Kidney epithelial cell (primary cell): ENCODE data around the gene NFS1. TPM values are rescaled to one million over a fixed set of nuclear protein-coding genes. Genes with fewer than 3 reads are reported as not detected.
"Not testable (repeated sequence)": the region's sequence is repeated elsewhere in the genome, so short reads cannot be mapped to it uniquely, and the experiment has no call there.

Experiments
- DNase-seq: peaks from one replicate; pipeline ENCODE4 v3.0.0-alpha.2; 2010; ENCODE audit warnings: low read depth
- H3K27me3 ChIP-seq: 2 replicates; pipeline ENCODE4 v1.6.0; 2011; ENCODE audit warnings: low read length; ENCODE audit not compliant: control insufficient read depth, insufficient read depth
- H3K36me3 ChIP-seq: 2 replicates; pipeline ENCODE4 v1.5.1; 2011; ENCODE audit warnings: low read length; ENCODE audit not compliant: control insufficient read depth, insufficient read depth
- H3K4me3 ChIP-seq: 2 replicates; pipeline ENCODE4 v1.5.1; 2011; ENCODE audit warnings: low read depth, mild to moderate bottlenecking, control low read depth, low read length
- total RNA-seq: library from RNA; depleted of rRNA; stranded (reverse); fragments of >200 nt; gene quantifications from 2 replicates; pipeline ENCODE4 v1.2.3, GENCODE V29; 2015
- TF ChIP-seq, protein P1 (sequence below): IDR thresholded peaks from 2 replicates; pipeline ENCODE4 v1.5.1; 2011; ENCODE audit warnings: mild to moderate bottlenecking, moderate library complexity, low read length, control low read depth, inconsistent platforms; ENCODE audit not compliant: insufficient read depth, poor library complexity, severe bottlenecking

NFS1 gene
- total RNA-seq, 1 donor from 2014 or later: 30.8 TPM

DNA sequence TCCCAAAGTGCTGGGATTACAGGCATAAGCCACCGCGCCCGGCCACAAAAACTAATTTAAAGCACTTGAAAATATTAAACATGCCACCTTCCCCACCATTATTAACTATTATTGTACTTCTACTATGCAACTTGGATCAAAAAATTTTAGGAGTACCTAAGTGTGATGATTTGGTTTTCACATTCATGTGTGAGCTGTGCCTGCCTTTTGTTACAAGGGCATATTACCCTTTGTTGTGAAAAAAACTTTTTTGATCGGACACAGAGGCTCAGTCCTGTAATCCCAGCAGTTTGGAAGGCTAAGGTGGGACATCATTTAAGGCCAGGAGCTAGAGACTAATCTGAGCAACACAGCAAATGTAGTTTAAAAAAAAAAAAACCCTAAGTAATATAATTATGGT lies 17.2 kb upstream of the NFS1 start:
- TF ChIP-seq, protein P1, sequence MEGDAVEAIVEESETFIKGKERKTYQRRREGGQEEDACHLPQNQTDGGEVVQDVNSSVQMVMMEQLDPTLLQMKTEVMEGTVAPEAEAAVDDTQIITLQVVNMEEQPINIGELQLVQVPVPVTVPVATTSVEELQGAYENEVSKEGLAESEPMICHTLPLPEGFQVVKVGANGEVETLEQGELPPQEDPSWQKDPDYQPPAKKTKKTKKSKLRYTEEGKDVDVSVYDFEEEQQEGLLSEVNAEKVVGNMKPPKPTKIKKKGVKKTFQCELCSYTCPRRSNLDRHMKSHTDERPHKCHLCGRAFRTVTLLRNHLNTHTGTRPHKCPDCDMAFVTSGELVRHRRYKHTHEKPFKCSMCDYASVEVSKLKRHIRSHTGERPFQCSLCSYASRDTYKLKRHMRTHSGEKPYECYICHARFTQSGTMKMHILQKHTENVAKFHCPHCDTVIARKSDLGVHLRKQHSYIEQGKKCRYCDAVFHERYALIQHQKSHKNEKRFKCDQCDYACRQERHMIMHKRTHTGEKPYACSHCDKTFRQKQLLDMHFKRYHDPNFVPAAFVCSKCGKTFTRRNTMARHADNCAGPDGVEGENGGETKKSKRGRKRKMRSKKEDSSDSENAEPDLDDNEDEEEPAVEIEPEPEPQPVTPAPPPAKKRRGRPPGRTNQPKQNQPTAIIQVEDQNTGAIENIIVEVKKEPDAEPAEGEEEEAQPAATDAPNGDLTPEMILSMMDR: no peak
- no peaks in the 10 kb centered on the region for H3K27me3 ChIP-seq
- peaks cover 12% of the 10 kb centered on the region for H3K36me3 ChIP-seq
- DNase-seq: no peak
- H3K4me3 ChIP-seq: no peak overlapping the region

DNA sequence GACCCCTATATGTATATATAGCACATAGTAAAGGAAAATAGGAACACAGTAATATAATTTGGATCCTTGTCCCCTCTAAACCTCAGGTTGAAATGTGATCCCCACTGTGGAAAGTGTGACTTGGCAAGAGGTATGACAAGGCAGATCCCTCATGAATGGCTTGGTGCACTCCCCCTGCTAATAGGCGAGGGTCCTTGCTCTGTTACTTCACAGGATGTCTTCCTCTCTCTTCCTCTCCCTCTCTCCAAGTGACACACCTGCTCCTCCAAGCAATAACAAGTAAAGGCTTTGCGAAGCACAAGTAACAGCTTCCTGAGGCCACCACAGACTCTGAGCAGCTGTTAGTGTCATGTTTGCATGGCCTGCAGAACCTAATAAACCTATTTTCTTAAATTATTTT lies 16.5 kb upstream of the NFS1 start:
- TF ChIP-seq, protein P1: no peak
- peaks cover 9% of the 10 kb centered on the region for H3K36me3 ChIP-seq

DNA sequence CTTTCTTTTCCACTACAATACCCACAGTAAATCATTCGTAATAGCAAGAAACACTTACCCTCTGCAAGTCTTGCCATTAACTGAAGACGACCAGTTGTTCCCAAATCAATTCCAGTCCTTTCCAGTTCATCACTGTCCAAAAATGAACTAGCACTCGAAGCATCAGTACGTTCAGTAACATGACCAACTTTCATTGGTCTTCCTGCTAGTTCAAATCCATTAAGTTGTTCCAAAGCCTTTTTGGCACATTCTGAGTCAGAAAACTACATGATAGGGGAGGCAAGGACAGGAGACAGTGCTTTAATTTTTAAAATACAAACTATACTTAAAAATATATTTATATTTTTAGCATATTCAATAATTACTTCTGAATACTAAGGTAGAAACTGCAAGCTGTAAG lies 15.0 kb upstream of the NFS1 start:
- DNase-seq: no peak
- Histone ChIP-seq H3K27me3 (no peaks in the 10 kb centered on the region), H3K36me3 (peaks cover 6% of the 10 kb centered on the region), H3K4me3 (no peak overlapping the region)
- TF ChIP-seq, protein P1: no peak

More for the DNA sequence above, 16.5 kb upstream of the NFS1 start:
- no peaks in the 10 kb centered on the region for H3K27me3 ChIP-seq
- H3K4me3 ChIP-seq: no peak overlapping the region
- no peak for DNase-seq

DNA sequence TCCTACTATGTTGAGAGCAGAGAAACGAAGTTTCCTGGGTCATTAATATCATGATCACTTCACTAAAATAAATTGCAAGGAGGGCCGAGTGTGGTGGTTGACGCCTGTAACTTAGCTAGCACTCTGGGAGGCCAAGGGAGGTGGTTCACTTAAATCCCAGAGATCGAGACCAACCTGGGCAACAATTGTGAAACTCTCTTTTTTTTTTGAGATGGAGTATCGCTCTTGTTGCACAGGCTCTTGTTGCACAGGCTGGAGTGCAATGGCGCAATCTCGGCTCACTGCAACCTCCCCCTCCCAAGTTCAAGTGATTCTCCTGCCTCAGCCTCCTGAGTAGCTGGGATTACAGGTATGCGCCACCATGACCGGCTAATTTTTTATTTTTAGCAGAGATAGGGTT lies 14.0 kb upstream of the NFS1 start:
- not testable (repeated sequence) for DNase-seq, H3K27me3 ChIP-seq, H3K4me3 ChIP-seq, H3K36me3 ChIP-seq

DNA sequence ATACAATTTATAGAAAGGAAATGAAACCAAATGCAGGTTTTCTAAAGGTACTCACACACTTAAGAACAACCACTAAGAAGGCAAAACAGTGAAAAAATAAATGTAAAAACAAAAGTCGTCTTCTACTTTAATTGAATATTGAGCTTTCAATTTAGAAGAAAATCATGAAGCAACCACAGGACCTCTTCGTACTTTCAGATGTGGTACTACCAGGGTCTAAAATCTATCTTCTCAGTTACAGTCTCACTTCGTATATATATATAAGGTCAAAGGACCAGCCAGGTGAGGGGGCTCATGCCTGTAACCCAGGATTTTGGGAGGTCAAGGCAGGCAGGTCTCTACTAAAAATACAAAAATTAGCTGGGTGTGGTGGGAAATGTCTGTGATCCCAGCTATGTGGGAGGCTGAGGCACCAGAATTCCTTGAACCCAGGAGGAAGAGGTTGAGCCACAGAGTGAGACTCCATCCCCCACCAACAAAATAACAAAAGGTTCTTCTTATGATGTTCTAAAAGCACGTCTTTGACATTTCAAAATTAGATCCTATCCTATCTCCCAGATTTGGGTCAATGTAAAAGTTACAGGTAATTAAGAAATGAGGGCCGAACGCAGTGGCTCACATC lies 12.5 kb upstream of the NFS1 start:
- Histone ChIP-seq H3K27me3 (no peaks in the 10 kb centered on the region), H3K4me3 (no peak overlapping the region), H3K36me3 (peaks cover 3% of the 10 kb centered on the region)
- DNase-seq: no peak
- TF ChIP-seq, protein P1: no peak

DNA sequence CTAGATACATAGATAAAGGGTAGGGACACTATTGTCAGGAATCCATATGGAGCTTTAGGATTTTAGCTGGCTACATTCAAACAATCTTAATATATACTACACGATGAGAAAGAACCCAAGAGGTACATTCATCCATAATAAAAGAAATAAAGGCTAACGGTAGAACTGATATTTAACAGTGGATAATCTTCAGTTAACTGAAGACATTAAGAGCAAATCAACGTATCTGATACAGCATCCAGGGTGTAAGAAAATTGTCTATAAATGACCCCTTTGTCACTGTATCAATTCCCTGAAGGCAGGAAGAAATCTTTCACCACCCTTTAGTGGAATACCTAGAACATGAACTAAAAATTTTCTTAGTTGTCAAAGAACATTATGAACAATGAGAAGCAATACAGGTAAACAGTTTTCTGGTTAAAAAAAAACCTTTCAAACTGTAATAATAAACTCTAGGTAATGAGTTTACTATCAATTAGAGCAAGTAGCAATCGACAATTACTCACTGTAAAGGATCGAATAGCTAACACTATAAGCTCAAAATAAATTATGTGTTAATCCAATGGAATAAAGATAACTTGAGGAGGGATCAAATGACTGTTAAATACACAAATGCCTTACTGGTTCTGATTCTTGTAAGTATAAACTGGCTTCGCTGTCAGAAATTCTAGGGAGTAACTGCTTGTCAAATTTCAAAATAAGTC lies 11.9 kb upstream of the NFS1 start:
- no peaks in the 10 kb centered on the region for H3K27me3 ChIP-seq
- TF ChIP-seq, protein P1: no peak
- H3K4me3 ChIP-seq: no peak overlapping the region
- H3K36me3 ChIP-seq: peaks cover 3% of the 10 kb centered on the region
- DNase-seq: no peak
